NCI-H1092 (cell line): ENCODE data around the gene ARRDC3.
"Not testable (repeated sequence)": the region's sequence is repeated elsewhere in the genome, so short reads cannot be mapped to it uniquely, and the experiment has no call there.

Experiments
- DNase-seq: peaks from one replicate; lab custom pipeline; 2025; lab: John Stamatoyannopoulos, UW

ARRDC3 gene, protein sequence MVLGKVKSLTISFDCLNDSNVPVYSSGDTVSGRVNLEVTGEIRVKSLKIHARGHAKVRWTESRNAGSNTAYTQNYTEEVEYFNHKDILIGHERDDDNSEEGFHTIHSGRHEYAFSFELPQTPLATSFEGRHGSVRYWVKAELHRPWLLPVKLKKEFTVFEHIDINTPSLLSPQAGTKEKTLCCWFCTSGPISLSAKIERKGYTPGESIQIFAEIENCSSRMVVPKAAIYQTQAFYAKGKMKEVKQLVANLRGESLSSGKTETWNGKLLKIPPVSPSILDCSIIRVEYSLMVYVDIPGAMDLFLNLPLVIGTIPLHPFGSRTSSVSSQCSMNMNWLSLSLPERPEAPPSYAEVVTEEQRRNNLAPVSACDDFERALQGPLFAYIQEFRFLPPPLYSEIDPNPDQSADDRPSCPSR

DNA sequence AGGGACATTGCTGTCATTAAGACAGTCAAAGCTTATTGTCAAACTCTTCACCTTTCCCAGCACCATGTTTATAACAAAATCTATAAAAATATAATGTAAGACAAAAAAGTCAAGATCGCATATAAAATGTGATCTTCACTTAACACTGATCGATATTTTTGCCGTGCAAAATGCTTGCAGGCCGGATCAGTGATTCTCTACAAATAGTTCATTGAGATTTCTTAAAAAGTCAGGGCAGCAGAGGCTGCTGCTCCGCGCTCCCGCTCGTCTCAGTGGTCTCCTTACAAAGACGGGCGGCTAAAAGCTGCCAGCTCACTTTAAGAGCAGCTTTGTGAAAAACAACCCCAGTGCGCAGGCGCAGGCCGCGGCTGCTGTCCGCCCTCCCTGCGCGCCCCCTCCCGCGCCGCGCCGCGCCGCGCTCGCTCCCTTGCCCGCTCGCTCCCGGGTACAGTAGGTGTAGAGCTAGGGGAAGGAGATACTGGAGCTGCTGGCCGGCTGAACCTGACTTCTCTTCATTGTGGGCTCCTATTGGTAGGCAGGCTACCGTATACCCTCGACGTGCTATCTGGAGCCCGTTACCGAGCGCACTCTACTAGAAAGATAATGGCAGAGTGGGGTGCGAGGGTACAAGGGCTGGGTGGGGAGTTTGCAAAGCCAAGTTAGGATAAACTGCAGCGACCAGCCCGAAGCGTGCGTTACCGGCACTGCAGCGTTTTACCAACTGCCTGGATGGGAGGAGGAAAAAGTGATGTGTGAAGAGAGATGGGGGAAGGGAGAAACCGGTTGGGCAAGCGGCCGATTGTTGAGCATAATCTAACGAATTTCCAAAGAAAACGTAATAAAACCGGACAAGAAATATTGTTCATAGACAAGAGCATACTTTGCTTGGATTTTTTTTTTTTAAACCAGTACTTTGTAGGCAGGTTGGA is at the start of gene ARRDC3:
TSS of gene ARRDC3 (minus strand) at position 291 of the 929 bp plus-strand sequence. CDS start at position 66, 225 bp downstream.
- DNase-seq = peak; percentile 91

DNA sequence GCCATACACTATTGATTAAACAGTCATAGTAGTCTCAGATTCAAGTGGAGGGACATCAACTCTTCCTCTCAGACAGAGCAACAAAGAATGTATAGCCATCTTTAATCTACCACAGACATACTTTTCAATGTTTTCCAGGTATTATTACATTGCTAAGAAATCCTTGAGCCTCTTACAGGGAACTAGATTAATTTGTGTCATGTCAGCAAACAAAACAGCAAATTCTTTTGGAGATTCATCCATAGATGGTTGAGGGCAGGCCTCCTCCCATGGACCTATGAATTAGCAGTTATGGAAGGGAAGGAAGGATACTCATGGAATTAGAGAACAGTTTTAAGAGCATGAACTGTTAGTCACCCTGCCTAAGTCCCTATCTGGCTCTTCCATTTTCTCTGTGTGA is 47.8 kb upstream of the ARRDC3 start:
- no peak for DNase-seq

DNA sequence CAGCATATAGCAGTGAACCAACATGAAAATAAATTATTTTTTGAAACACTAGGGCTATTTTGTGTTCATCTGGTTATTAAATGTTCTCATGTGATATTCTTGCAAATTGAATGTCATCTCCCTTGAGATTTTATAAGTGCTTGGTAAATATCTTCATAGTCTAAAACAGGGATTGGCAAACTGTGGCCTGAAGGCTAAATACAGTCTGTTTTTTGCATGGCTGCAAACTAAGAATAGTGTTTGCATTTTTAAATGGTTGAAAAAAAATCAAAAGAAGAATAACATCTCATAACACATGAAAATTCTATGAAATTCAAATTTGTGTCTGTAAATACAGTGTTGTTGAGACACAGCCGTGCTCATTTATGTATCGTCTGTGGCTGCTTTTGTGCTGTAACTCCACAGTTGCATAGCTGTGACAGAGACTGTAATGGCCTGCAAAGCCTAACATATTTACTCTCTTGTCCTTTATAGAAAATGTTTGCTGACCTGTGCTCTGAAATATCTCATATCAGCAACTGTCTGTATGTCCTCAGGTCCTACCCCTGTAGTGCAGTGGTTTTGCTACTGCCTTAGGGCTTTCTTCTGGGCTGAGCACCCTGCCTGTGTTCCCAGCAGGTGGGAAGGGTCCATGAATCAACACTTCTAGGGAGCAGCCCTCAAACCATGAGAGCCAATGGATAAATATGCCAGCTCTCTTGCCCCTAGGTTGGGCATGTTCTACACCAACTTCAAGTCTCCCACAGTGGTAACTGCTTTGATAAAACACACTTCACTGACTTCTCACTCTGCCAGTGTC is 41.7 kb upstream of the ARRDC3 start:
- no peak for DNase-seq

DNA sequence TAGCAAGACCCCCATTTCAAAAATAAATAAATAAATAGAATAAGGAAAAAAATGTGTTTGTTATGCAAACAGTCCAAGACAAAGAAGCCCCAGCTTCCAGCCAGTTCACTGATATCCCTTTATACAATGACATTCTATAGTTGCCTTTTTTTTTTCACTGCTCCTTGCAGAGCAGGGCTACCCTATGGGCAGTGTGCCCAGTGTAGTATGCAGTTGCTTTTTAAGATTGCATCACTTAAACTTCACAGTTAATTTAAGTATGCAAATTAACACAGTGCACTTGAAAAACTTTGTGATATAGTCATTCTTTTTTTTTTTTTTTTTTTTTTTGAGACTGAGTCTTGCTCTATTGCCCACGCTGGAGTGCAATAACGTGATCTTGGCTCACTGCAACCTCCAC is 40.8 kb upstream of the ARRDC3 start:
- DNase-seq = no peak

DNA sequence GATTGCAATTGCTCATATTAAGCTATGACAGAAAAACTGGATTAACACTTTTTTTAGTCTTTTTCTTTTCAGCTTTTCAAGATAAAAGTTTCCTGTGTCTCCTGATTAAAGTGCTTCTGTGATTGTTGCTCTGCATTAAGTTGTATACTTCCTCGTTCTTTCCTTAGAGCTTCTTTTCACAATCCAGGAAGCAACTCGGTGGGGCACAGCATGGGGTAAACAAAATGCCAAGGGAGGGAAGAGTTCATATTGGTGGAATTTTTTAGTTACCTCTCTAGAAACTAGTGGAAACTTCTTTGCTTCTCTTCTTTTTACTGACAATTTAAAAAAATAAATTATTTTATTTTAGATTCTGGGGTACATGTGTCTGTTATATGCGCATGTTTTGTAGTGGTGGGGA is 37.8 kb upstream of the ARRDC3 start:
- DNase-seq = no peak

DNA sequence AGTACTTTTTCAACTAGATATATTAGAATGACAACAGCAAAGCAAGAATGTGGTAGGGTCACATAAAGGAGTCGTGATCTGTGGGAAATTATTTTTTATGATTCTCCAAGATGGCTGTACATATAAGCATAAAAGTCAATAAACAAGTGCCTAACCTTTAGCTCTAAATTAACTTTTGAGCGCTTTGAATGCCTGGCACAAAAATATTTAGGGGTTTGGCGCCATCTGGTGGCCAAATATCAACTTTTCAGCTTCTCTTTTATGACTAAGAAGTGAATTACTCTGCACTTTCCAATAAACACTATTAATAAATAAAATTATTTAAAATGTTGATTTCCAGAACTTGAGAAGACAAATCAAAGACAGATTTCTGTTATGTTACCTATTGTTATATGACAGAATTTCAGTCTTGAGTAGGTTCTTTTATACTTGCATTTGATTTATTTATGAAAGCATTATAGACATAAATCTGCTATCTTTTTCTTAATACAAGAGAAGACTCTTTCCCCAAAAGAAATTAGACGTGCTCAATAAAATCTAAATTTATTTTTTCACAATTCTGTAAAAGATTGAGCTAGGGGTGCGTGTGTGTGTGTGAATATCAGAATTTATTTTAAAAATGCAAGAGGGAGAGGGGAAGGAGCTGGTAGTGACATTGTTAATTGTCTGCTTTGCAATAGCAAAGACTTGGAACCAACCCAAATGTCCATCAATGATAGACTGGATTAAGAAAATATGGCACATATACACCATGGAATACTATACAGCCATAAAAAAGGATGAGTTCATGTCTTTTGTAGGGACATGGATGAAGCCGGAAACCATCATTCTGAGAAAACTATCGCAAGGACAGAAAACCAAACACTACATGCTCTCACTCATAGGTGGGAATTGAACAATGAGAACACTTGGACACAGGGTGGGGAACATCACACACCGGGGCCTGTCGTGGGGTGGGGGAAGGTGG is 36.7 kb upstream of the ARRDC3 start:
- DNase-seq = peak; percentile 3

DNA sequence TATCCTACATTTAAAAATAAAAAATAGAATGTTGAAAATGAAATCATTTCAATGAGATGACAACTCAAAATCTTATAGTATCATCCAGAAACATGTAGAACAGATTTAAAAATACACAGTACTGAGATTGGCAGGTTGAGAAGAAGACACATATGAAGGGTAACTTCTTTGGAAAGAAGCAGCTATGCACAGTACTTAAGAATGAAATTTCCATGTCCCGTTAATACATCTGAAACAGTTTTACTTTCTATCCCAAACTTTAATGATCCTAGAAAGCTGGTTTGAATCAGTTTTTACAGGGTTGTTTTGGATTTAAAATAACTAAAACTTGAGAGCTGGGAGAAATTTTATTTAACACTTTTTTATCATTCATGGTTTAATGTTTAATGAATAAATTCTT is 36.0 kb upstream of the ARRDC3 start:
- DNase-seq = no peak

DNA sequence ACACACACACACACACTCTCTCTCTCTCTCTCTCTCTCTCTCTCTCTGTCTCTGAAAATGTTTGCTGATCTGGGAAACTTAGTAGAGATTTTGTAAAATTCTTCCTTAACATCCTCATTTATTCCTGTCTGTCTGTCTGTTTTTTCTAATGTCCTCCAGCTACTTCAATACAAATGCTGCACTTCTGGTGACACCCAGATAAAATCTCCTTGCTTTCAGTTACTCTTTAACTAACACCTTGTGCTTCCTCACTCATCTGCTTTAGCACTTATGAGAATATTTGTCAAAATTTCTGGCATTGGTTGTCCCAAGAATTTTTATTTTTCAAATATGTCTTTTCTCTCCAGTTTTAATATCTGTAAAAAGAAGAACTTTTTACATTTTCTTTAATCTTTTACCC is 35.0 kb upstream of the ARRDC3 start:
- DNase-seq = no peak

DNA sequence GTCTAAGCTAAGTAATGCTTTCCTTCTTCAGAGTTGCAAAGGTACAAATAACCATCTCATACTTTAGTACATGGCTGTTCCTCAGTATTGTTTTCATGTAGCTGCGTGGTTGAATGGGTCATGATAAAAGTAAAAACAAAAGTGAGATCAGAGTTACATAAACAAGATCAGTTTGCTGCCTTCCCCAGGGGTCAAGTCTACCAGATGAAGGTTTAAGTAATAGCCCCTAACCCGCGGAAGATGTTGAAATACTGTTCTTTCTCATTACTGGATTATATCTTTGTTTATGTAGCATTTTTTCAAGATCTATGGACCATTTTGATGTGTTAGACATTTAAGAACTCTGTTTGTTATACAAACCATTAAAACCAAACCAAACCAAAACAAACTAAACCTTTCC is 34.1 kb upstream of the ARRDC3 start:
- DNase-seq = no peak

DNA sequence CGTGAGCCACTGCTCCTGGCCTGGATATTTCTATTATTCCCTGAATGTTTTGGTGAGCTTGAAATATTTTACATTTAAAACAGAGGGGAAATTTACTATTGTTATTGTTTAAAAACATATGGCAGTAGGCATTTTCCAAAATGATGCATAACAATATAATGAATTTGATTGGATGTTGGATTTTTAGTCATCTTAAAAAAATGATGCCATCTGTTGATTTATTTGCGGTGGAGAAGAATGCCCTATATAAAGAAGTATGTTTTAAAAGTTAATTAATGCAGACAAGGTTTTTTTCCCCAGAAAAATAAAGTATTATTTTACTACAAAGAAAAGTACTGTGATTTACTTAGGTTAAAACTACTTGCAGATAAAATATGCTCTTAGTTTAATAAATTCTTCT is 33.4 kb upstream of the ARRDC3 start:
- DNase-seq = no peak

DNA sequence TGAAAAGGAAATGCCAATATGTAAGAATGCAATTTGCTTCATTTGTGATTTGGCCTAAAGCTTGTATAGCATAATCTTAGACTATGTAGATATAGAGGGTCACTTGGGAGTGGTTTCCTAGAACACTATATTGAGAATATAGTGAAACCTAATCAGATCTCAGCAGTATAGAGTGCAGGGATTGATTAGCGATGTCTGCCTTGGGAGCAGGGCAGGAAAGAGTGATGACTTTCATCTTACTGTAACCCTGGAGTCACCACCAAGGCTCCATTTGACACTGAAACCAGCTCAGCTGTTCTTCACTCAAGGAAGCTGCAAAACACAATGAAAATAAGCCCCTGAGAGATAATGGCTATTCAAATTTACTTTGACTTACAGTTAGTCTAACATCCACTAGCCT is 26.2 kb upstream of the ARRDC3 start:
- DNase-seq = no peak

DNA sequence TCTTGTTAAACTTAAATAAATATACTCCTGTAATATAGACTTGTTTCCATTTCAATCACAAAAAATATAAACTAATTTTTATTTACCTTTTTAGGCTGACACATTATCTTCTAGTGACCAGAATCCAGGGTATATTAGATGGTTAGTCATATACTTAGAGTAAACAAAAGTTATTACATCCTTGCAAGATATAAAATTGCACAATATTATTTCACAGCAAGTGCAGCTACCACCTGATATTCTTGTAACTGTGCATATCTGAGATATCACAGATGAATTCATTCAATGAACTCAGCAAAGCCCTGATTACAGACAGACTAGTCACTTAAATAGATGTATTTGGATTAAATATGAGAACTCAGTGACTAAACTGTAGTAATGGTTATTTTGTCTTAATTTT is 25.6 kb upstream of the ARRDC3 start:
- no peak for DNase-seq

DNA sequence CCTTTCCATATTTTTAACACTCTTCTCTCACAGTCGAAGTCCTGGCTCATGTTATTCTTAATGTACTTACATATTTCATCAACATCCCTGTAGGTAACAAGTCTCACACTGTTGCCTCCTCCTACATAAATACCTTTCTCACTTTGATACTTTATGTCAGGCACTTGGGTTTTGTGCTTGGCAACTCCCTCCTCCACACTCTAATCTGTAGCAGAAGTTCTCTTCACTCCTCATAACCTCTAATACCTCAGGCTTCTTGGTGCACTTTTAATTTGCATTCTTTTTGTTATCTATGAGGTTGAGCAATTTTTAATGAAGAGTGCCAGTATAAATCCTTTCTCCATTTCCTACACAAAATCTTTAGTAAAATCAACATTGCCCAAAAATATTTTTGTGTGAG is 24.1 kb upstream of the ARRDC3 start:
- no peak for DNase-seq

DNA sequence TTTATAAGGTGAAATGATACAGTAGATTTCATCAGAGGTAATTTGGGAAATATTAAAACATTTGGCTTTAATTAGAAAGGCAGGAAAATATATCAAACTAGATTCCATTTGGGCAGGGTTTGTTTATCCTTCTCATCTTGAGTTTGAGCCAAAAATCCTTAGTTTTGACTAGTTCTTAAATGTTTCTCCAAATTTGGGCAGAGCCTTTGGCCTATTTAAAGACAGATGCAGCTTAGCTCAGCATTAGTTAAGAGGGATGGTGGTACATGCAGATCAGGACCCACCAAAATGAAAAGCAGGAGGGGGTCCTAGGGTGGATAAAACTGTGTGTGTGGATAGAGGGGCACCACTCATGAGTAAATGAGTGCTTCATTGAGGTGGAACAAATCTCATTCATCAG is 20.3 kb upstream of the ARRDC3 start:
- DNase-seq = no peak

DNA sequence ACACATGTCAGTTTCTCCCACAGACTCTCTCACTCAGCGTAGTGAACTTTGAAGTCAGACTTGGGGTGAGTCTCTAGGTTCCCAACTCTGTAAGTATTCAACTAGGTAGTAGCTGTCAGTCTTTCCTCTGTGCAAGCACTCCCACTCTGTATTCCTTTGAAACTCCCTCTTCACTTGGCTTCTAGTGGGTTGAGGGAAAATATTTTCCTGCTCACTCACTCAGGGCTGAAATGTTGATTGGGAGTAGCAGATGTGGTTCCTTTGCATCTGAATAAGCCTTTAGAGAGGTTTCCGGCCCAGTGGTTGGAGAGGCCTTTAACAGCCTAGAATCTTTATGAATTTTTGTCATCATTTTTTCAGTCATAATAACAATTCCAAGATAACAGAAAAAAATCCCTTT is 18.1 kb upstream of the ARRDC3 start:
- DNase-seq = no peak

DNA sequence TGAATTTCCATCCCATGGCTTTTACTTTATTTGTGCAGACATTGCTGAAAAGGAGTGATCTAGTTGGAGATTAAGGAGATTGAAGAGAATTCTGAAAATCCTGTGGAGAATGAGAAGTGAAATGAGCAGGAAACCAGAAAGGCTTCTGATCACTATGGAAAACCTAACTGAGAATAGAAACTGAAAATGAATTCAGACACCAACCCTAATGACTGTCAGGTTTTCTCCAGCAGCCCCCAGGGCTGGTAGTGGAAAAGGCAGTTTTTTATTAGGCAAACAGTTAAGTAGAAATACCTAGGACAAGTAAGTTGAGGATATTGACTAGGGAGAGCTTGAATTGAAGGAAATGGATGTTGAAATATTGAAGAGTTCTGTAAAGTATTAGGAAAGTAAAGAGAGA is 14.7 kb upstream of the ARRDC3 start:
- no peak for DNase-seq

DNA sequence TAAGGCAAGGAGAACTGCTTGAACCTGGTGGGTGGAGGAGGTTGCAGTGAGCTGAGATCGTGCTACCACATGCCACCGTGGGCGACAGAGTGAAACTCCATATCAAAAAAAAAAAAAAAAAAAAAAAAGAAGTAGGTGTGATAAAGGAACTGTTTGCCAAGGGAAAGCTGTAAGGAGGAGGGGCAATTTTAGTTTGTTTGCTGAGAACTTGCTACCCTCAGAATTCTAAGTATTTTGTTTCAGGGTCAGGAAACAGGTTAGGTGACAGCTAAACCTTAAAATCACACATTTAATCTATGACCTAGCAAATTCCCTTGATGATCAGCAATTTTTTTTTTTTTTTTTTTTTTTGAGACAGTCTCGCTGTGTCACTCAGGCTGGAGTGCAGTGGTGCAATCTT is 7.2 kb upstream of the ARRDC3 start:
- DNase-seq = no peak

DNA sequence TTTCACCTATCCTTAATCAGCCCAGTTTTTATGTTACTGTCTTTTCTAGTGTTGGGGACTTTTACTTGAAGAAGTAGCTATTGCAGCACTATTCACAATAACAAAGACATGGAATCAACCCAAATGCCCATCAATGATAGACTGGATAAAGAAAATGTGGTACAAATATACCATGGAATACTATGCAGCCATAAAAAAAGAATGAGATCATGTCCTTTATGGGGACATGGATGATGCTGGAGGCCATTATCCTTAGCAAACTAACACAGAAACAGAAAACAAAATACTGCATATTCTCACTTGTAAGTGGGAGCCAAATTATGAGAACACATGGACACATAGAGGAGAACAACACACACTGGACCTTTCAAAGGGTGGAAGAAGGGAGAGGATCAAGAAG is 6.4 kb upstream of the ARRDC3 start:
- not testable (repeated sequence) for DNase-seq

DNA sequence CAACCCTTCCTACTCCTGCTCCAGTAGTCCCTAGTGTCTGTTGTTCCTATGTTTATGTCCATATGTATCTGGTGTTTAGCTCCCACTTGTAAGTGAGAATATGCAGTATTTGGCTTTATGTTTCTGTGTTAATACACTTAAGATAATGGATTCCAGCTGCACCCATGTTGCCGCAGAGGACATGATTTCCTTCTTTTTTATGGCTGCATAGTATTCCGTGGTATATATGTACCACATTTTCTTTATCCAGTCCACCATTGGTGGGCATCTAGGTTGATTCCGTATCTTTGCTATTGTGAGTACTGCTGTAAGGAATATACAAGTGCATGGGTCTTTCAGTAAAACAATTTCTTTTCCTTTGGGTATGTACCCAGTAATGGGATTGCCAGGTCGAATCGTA is 5.2 kb upstream of the ARRDC3 start:
- no peak for DNase-seq

DNA sequence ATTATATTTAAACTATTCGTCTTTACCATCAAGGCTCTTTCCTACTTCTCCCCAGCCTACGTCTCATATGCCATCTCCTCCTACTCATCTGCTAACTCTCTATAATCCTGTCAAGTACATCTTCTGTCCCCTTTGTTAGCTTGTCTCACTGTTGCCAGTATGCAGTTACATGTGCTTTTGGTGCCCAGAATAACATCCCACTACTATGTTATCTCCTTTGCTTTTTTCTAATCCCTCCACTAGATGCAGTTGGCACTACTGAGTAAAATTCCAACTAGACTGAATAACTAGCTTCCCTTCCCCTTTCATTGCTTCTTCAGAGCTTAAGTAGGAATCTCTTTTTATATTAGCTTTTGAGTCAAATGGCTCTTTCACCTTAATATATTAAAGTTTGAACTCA is 3.0 kb upstream of the ARRDC3 start:
- no peak for DNase-seq

DNA sequence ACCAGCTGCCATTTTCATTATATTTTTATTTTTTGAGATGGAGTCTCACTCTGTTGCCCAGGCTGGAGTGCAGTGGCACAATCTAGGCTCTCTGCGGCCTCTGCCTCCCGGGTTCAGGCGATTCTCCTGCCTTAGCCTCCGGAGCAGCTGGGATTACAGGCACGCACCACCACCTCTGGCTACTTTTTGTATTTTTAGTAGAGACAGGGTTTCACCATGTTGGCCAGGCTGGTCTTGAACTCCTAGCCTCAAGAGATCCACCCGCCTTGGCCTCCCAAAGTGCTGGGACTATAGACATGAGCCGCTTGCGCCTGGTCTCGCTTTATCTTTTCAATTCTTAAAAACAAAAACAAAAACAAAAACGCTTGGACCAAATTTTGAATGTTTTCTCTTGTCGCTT is 2.5 kb upstream of the ARRDC3 start:
- not testable (repeated sequence) for DNase-seq
